MG63 (cell line): Measurements from ENCODE around the gene NTRK2. TPM values are rescaled to one million over a fixed set of nuclear protein-coding genes. Genes with fewer than 3 reads are reported as not detected.

ENCODE experiments used
- DNase-seq: peaks from one replicate; pipeline ENCODE4 v3.0.0-alpha.2; 2020
- H3K27me3 ChIP-seq: fragments of 250-450 bp; sonication (Bioruptor Pico); 2 replicates; pipeline ENCODE4 v1.5.1; 2020; ENCODE audit warnings: mild to moderate bottlenecking, moderate library complexity
- H3K36me3 ChIP-seq: fragments of 250-450 bp; sonication (Bioruptor Pico); 2 replicates; pipeline ENCODE4 v1.5.1; 2020; ENCODE audit warnings: mild to moderate bottlenecking, moderate library complexity
- H3K4me3 ChIP-seq: fragments of 250-450 bp; sonication (Bioruptor Pico); 2 replicates; pipeline ENCODE4 v1.5.1; 2020; ENCODE audit warnings: mild to moderate bottlenecking, moderate library complexity
- H3K9me3 ChIP-seq: fragments of 250-450 bp; sonication (Bioruptor Pico); 2 replicates; pipeline ENCODE4 v1.5.1; 2020; ENCODE audit warnings: mild to moderate bottlenecking, moderate library complexity
- total RNA-seq: library from RNA; depleted of rRNA; stranded (reverse); fragments of >200 nt; shearing (Covaris generic); gene quantifications from 2 replicates; pipeline ENCODE4 v1.2.3, GENCODE V29; 2014; ENCODE audit warnings: low replicate concordance

NTRK2 gene
- total RNA-seq, 1 experiment from 2014 or later = not detected

- H3K36me3 ChIP-seq = no peaks in the 10 kb centered on the region
- DNase-seq = no peak
- H3K4me3 ChIP-seq = no peak overlapping the region
- no peaks in the 10 kb centered on the region for H3K27me3 ChIP-seq
- no peaks in the 10 kb centered on the region for H3K9me3 ChIP-seq
Observed at GRCh38 chr9:84708400-84708799, 38.9 kb downstream of the NTRK2 start.

GRCh38 chr9:84709056-84709455, 39.5 kb downstream of the NTRK2 start:
- H3K4me3 ChIP-seq = no peak overlapping the region
- H3K9me3 ChIP-seq = no peaks in the 10 kb centered on the region
- DNase-seq = no peak
- H3K36me3 ChIP-seq = no peaks in the 10 kb centered on the region
- no peaks in the 10 kb centered on the region for H3K27me3 ChIP-seq

GRCh38 chr9:84710701-84711397, 41.3 kb downstream of the NTRK2 start:
- no peaks in the 10 kb centered on the region for H3K27me3 ChIP-seq
- H3K4me3 ChIP-seq = no peak overlapping the region
- H3K9me3 ChIP-seq = no peaks in the 10 kb centered on the region
- no peak for DNase-seq
- no peaks in the 10 kb centered on the region for H3K36me3 ChIP-seq

GRCh38 chr9:84711398-84711777, 41.9 kb downstream of the NTRK2 start:
- no peaks in the 10 kb centered on the region for H3K27me3 ChIP-seq
- no peak for DNase-seq
- H3K36me3 ChIP-seq = no peaks in the 10 kb centered on the region
- no peak overlapping the region for H3K4me3 ChIP-seq
- no peaks in the 10 kb centered on the region for H3K9me3 ChIP-seq

GRCh38 chr9:84711936-84712335, 42.4 kb downstream of the NTRK2 start:
- DNase-seq = peak; percentile 6
- no peaks in the 10 kb centered on the region for H3K36me3 ChIP-seq
- no peak overlapping the region for H3K4me3 ChIP-seq
- H3K9me3 ChIP-seq = no peaks in the 10 kb centered on the region
- no peaks in the 10 kb centered on the region for H3K27me3 ChIP-seq

- H3K36me3 ChIP-seq = no peaks in the 10 kb centered on the region
- no peaks in the 10 kb centered on the region for H3K9me3 ChIP-seq
- H3K27me3 ChIP-seq = no peaks in the 10 kb centered on the region
- no peak for DNase-seq
- H3K4me3 ChIP-seq = no peak overlapping the region
Observed at GRCh38 chr9:84716217-84716616, 46.7 kb downstream of the NTRK2 start.

DNA sequence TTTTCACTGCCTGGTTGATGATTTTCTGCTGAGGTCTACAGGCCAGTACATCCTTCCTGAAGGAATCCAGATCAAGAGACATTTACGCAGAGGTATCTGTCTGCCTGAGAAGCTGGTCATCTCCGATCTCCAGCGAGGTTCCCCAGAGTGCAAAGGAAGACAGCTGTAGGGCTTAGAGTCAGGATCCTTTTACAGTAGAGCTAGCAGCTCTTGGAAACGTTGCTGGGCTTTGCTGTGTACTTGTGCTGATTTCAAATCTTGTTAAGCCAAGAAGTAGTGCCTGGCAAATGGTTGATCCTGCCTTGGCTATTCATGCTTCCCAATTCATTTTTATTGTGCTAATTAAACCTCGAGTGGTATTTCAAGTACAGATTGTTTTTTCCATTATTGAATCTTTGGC, 48.9 kb downstream of the NTRK2 start:
- no peak overlapping the region for H3K4me3 ChIP-seq
- no peaks in the 10 kb centered on the region for H3K36me3 ChIP-seq
- no peaks in the 10 kb centered on the region for H3K9me3 ChIP-seq
- no peak for DNase-seq
- no peaks in the 10 kb centered on the region for H3K27me3 ChIP-seq

DNA sequence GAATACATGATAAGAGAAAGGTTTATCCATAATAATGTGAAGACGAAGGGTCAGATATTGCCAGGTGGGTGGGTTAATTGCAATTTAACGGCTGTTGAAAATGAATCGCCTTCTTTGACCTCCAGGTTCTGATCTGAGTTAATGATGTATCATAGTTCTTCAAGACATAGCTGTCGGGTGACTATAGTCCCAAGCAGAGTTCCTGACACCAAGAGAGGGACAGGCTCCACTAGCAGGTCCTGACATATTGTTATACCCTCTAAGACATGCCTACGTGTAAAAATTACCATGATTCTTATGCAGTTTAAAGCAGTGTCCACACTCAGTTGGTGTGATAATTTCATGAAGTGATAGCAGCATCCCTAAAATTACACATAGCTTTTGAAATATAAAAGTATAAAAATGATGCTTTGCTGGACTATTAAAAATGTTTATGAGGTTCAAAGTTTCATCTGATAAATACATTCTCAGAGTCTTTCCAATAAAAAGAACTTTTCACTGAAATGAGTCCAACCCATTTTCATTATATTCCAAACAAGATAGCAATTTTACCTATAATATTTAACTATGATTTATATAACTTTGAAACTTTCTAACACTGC, 53.0 kb downstream of the NTRK2 start:
- DNase-seq = no peak
- H3K36me3 ChIP-seq = no peaks in the 10 kb centered on the region
- no peaks in the 10 kb centered on the region for H3K9me3 ChIP-seq

DNA sequence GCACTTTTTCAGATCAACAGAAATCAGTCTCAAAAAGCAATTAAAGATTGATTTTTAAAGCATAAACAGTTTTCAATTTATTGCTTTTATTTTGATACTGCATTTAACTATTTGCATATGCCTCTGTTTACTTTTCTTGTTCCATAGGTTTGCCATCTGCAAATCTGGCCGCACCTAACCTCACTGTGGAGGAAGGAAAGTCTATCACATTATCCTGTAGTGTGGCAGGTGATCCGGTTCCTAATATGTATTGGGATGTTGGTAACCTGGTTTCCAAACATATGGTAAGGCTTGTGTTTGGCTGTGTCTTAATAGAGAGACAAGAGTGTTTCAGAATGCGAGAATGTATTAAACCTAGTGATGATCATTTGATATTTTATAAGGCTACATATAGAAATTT, 53.9 kb downstream of the NTRK2 start:
- Histone ChIP-seq H3K36me3 (no peaks in the 10 kb centered on the region), H3K4me3 (no peak overlapping the region), H3K27me3 (no peaks in the 10 kb centered on the region), H3K9me3 (no peaks in the 10 kb centered on the region)
- no peak for DNase-seq

More for the DNA sequence above, 53.0 kb downstream of the NTRK2 start:
- no peaks in the 10 kb centered on the region for H3K27me3 ChIP-seq
- H3K4me3 ChIP-seq = no peak overlapping the region

- H3K36me3 ChIP-seq = no peaks in the 10 kb centered on the region
- no peak overlapping the region for H3K4me3 ChIP-seq
- no peak for DNase-seq
- no peaks in the 10 kb centered on the region for H3K9me3 ChIP-seq
- no peaks in the 10 kb centered on the region for H3K27me3 ChIP-seq
Observed at GRCh38 chr9:84731696-84732095, 62.2 kb downstream of the NTRK2 start.

- DNase-seq = no peak
- H3K4me3 ChIP-seq = no peak overlapping the region
- H3K36me3 ChIP-seq = no peaks in the 10 kb centered on the region
- H3K27me3 ChIP-seq = no peaks in the 10 kb centered on the region
- H3K9me3 ChIP-seq = no peaks in the 10 kb centered on the region
Observed at GRCh38 chr9:84736081-84736480, 66.6 kb downstream of the NTRK2 start.

DNA sequence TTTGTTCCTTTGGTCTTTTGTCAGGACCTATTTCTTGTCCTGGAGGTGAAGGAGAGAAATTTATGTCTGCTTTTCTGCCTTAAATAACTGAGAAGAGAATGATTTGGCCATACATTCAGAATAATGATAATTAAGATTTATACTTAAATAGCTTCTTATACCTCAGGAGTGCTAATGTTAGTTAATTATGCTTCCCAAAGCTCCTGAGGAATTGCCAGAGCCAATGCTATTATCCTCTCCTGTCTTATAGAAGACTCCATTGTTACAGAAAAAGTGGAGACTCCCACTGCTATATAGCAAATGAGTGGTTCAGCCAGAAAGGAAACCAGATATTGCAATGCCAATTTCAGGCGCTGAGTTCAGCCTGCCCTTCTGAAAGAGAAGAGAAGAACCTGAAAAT, 67.0 kb downstream of the NTRK2 start:
- DNase-seq = no peak
- H3K4me3 ChIP-seq = no peak overlapping the region
- no peaks in the 10 kb centered on the region for H3K9me3 ChIP-seq
- H3K36me3 ChIP-seq = no peaks in the 10 kb centered on the region
- no peaks in the 10 kb centered on the region for H3K27me3 ChIP-seq

GRCh38 chr9:84738353-84738752, 68.8 kb downstream of the NTRK2 start:
- Histone ChIP-seq H3K27me3 (no peaks in the 10 kb centered on the region), H3K9me3 (no peaks in the 10 kb centered on the region), H3K36me3 (no peaks in the 10 kb centered on the region), H3K4me3 (no peak overlapping the region)
- no peak for DNase-seq

- Histone ChIP-seq H3K27me3 (no peaks in the 10 kb centered on the region), H3K36me3 (no peaks in the 10 kb centered on the region), H3K9me3 (no peaks in the 10 kb centered on the region), H3K4me3 (no peak overlapping the region)
- DNase-seq = no peak
Observed at GRCh38 chr9:84742261-84742660, 72.7 kb downstream of the NTRK2 start.

DNA sequence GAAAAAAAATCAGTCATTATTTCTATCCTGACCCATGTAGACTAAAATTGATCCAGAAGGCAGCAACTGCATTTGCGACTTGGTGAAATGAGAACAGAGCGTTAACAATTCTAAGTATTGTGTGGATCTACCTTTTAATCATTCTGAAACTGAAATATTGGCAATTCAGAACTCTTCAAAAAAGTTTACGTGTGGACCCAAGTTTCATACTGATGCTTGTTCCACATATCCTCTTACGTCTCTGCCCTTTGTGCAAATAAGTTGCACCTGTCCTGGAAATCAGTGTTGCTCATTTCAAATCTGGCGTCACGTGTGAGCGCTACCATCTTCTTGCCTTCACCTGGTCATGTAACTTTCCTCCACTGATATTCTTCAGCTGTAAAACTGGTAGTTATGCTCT, 74.7 kb downstream of the NTRK2 start:
- DNase-seq = no peak
- Histone ChIP-seq H3K36me3 (no peaks in the 10 kb centered on the region), H3K9me3 (no peaks in the 10 kb centered on the region)

GRCh38 chr9:84744726-84745125, 75.2 kb downstream of the NTRK2 start:
- no peak for DNase-seq
- H3K9me3 ChIP-seq = no peaks in the 10 kb centered on the region
- no peaks in the 10 kb centered on the region for H3K36me3 ChIP-seq
- H3K4me3 ChIP-seq = no peak overlapping the region
- no peaks in the 10 kb centered on the region for H3K27me3 ChIP-seq

More for the DNA sequence above, 74.7 kb downstream of the NTRK2 start:
- no peaks in the 10 kb centered on the region for H3K27me3 ChIP-seq
- H3K4me3 ChIP-seq = no peak overlapping the region

GRCh38 chr9:84748112-84748511, 78.6 kb downstream of the NTRK2 start:
- no peaks in the 10 kb centered on the region for H3K27me3 ChIP-seq
- H3K4me3 ChIP-seq = no peak overlapping the region
- H3K36me3 ChIP-seq = no peaks in the 10 kb centered on the region
- no peak for DNase-seq
- no peaks in the 10 kb centered on the region for H3K9me3 ChIP-seq

- no peaks in the 10 kb centered on the region for H3K9me3 ChIP-seq
Observed at GRCh38 chr9:84750152-84750865, 80.8 kb downstream of the NTRK2 start.

More at GRCh38 chr9:84750152-84750865, 80.8 kb downstream of the NTRK2 start:
- Histone ChIP-seq H3K4me3 (no peak overlapping the region), H3K36me3 (no peaks in the 10 kb centered on the region), H3K27me3 (no peaks in the 10 kb centered on the region)
- peak; percentile 63 for DNase-seq
